ENCODE results near the gene DOCK4.

DNA sequence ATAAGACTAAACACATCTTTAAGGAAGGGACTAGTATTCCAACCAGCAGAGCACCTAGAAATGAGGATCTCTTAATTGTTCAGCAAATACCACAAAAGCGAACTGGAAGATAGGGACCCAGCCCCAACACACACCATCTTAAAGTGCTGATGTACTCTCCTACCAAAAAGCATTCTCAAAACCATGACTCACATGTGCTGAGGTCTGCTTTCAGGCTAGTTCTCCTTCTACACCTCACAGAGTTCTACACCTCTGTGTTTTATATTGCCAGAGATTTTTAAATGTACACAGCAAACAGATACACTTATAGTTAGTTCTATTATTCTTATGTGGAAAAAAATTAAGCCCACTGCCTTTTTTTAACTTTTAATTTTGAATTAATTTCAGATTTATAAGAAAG lies 191.9 kb downstream of the DOCK4 start:
- TF ChIP-seq, protein P1, sequence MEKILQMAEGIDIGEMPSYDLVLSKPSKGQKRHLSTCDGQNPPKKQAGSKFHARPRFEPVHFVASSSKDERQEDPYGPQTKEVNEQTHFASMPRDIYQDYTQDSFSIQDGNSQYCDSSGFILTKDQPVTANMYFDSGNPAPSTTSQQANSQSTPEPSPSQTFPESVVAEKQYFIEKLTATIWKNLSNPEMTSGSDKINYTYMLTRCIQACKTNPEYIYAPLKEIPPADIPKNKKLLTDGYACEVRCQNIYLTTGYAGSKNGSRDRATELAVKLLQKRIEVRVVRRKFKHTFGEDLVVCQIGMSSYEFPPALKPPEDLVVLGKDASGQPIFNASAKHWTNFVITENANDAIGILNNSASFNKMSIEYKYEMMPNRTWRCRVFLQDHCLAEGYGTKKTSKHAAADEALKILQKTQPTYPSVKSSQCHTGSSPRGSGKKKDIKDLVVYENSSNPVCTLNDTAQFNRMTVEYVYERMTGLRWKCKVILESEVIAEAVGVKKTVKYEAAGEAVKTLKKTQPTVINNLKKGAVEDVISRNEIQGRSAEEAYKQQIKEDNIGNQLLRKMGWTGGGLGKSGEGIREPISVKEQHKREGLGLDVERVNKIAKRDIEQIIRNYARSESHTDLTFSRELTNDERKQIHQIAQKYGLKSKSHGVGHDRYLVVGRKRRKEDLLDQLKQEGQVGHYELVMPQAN (conservative IDR thresholded peaks at IDR 0.05) = no peak
- TF ChIP-seq, protein P2, sequence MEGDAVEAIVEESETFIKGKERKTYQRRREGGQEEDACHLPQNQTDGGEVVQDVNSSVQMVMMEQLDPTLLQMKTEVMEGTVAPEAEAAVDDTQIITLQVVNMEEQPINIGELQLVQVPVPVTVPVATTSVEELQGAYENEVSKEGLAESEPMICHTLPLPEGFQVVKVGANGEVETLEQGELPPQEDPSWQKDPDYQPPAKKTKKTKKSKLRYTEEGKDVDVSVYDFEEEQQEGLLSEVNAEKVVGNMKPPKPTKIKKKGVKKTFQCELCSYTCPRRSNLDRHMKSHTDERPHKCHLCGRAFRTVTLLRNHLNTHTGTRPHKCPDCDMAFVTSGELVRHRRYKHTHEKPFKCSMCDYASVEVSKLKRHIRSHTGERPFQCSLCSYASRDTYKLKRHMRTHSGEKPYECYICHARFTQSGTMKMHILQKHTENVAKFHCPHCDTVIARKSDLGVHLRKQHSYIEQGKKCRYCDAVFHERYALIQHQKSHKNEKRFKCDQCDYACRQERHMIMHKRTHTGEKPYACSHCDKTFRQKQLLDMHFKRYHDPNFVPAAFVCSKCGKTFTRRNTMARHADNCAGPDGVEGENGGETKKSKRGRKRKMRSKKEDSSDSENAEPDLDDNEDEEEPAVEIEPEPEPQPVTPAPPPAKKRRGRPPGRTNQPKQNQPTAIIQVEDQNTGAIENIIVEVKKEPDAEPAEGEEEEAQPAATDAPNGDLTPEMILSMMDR (IDR thresholded peaks at IDR 0.05 in 2 of 3, conservative IDR thresholded peaks at IDR 0.05 in 1 of 3; ENCODE audit: control insufficient read depth in 2 of 3, extremely low read depth in 1 of 3, insufficient read depth in 1 of 3, low read depth in 3 of 3, low read length in 3 of 3) = no peak
- TF ChIP-seq, protein P3, sequence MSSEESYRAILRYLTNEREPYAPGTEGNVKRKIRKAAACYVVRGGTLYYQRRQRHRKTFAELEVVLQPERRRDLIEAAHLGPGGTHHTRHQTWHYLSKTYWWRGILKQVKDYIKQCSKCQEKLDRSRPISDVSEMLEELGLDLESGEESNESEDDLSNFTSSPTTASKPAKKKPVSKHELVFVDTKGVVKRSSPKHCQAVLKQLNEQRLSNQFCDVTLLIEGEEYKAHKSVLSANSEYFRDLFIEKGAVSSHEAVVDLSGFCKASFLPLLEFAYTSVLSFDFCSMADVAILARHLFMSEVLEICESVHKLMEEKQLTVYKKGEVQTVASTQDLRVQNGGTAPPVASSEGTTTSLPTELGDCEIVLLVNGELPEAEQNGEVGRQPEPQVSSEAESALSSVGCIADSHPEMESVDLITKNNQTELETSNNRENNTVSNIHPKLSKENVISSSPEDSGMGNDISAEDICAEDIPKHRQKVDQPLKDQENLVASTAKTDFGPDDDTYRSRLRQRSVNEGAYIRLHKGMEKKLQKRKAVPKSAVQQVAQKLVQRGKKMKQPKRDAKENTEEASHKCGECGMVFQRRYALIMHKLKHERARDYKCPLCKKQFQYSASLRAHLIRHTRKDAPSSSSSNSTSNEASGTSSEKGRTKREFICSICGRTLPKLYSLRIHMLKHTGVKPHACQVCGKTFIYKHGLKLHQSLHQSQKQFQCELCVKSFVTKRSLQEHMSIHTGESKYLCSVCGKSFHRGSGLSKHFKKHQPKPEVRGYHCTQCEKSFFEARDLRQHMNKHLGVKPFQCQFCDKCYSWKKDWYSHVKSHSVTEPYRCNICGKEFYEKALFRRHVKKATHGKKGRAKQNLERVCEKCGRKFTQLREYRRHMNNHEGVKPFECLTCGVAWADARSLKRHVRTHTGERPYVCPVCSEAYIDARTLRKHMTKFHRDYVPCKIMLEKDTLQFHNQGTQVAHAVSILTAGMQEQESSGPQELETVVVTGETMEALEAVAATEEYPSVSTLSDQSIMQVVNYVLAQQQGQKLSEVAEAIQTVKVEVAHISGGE (CRISPR knock-in tag; IDR thresholded peaks at IDR 0.05) = no peak
- no peak for TF ChIP-seq LARP7 (IDR thresholded peaks at IDR 0.05)
- no peak for TF ChIP-seq ESRRA (IDR thresholded peaks at IDR 0.05; ENCODE audit: low read length)
- no peak for TF ChIP-seq EZH2 (IDR thresholded peaks at IDR 0.05; ENCODE audit: borderline replicate concordance, control insufficient read depth, low read depth, low read length)
- no peak for TF ChIP-seq POLR2AphosphoS5 (IDR thresholded peaks at IDR 0.05; ENCODE audit: low read length)
- TF ChIP-seq, protein P4, sequence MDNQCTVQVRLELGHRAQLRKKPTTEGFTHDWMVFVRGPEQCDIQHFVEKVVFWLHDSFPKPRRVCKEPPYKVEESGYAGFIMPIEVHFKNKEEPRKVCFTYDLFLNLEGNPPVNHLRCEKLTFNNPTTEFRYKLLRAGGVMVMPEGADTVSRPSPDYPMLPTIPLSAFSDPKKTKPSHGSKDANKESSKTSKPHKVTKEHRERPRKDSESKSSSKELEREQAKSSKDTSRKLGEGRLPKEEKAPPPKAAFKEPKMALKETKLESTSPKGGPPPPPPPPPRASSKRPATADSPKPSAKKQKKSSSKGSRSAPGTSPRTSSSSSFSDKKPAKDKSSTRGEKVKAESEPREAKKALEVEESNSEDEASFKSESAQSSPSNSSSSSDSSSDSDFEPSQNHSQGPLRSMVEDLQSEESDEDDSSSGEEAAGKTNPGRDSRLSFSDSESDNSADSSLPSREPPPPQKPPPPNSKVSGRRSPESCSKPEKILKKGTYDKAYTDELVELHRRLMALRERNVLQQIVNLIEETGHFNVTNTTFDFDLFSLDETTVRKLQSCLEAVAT (IDR thresholded peaks at IDR 0.05) = no peak
- TF ChIP-seq, protein P5, sequence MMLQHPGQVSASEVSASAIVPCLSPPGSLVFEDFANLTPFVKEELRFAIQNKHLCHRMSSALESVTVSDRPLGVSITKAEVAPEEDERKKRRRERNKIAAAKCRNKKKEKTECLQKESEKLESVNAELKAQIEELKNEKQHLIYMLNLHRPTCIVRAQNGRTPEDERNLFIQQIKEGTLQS (IDR thresholded peaks at IDR 0.05; ENCODE audit: borderline replicate concordance, extremely low read depth, low read depth, low read length) = no peak
